ENCODE measurements around the gene ASB14.

ASB14 gene

DNA sequence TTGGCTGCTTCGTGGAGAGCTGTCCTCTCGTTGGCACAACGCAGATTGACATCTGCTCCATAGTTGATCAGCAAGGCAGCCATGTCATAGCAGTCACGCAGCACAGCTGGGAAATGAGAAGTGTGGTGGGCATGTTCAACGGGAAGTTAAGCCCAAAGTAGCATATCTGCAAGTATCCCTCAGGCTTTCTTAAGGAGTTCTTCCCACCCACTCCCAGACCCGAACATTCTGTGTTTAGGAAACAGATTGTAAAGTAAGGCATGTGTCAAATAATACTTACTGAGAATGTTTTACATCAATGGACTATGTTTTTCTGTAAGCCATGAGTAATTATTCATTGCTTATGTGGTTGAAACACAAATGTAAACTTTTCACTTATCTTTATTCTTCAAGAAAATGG lies 9.2 kb downstream of the ASB14 start (continued):
- no peak for TF ChIP-seq ZNF433 (tag by site-specific recombination; IDR thresholded peaks at IDR 0.05; ENCODE audit: low read depth)
- TF ChIP-seq, protein P1, sequence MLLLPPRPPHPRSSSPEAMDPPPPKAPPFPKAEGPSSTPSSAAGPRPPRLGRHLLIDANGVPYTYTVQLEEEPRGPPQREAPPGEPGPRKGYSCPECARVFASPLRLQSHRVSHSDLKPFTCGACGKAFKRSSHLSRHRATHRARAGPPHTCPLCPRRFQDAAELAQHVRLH (tag by site-specific recombination; IDR thresholded peaks at IDR 0.05) = no peak

DNA sequence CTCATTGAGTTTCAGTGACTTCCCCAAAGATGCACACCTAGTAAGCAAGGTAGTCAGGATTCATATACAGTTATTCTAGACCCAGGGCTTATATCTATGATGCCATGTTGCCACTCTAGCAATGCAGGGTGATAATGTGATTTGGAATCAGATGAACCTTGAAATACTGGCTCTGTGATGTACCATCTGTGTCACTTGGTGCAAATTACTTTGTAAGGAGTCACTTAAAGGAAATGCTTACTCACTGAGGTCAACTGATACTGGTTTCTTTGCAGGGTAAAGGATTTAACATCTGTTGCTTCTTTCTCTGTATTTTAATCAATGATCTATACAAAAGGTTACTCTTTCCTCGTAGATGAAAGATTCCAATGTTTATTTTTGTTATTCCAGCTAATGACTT lies 10.8 kb downstream of the ASB14 start:
- H3K27ac ChIP-seq (ENCODE audit: extremely low read depth, low read depth, low read length) = no peak overlapping the region
- peaks cover 0 to 7% of the 10 kb centered on the region in 2 experiments; a peak in 2 of 3 replicates for H3K36me3 ChIP-seq (ENCODE audit: control insufficient read depth in 2 of 2, insufficient read depth in 1 of 2, low read length in 2 of 2)
- H3K4me1 ChIP-seq (ENCODE audit: control insufficient read depth, insufficient read depth, low read length) = no peaks in the 10 kb centered on the region
- ChIA-PET CTCF (no interaction called here), POLR2A (no interaction called here)
- no peak overlapping the region for H3K4me3 ChIP-seq (ENCODE audit: low read depth, low read length)
- no peaks in the 10 kb centered on the region for H3K9me3 ChIP-seq (ENCODE audit: control insufficient read depth, insufficient read depth, low read depth, low read length)
- TF ChIP-seq ZNF350 (tag by site-specific recombination; IDR thresholded peaks at IDR 0.05) = no peak
- TF ChIP-seq ZNF701 (tag by site-specific recombination; IDR thresholded peaks at IDR 0.05) = no peak
- no peak for TF ChIP-seq ZNF155 (tag by site-specific recombination; IDR thresholded peaks at IDR 0.05)
- no peak for TF ChIP-seq ZNF558 (tag by site-specific recombination; IDR thresholded peaks at IDR 0.05)
- TF ChIP-seq REPIN1 (tag by site-specific recombination; IDR thresholded peaks at IDR 0.05; ENCODE audit: low read depth) = no peak
- TF ChIP-seq ZNF324 (tag by site-specific recombination; IDR thresholded peaks at IDR 0.05) = no peak
- no peak for TF ChIP-seq ZNF121 (tag by site-specific recombination; IDR thresholded peaks at IDR 0.05)
- TF ChIP-seq, protein P2, sequence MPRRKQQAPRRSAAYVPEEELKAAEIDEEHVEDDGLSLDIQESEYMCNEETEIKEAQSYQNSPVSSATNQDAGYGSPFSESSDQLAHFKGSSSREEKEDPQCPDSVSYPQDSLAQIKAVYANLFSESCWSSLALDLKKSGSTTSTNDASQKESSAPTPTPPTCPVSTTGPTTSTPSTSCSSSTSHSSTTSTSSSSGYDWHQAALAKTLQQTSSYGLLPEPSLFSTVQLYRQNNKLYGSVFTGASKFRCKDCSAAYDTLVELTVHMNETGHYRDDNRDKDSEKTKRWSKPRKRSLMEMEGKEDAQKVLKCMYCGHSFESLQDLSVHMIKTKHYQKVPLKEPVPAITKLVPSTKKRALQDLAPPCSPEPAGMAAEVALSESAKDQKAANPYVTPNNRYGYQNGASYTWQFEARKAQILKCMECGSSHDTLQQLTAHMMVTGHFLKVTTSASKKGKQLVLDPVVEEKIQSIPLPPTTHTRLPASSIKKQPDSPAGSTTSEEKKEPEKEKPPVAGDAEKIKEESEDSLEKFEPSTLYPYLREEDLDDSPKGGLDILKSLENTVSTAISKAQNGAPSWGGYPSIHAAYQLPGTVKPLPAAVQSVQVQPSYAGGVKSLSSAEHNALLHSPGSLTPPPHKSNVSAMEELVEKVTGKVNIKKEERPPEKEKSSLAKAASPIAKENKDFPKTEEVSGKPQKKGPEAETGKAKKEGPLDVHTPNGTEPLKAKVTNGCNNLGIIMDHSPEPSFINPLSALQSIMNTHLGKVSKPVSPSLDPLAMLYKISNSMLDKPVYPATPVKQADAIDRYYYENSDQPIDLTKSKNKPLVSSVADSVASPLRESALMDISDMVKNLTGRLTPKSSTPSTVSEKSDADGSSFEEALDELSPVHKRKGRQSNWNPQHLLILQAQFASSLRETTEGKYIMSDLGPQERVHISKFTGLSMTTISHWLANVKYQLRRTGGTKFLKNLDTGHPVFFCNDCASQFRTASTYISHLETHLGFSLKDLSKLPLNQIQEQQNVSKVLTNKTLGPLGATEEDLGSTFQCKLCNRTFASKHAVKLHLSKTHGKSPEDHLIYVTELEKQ (tag by site-specific recombination; IDR thresholded peaks at IDR 0.05; ENCODE audit: borderline replicate concordance) = no peak

DNA sequence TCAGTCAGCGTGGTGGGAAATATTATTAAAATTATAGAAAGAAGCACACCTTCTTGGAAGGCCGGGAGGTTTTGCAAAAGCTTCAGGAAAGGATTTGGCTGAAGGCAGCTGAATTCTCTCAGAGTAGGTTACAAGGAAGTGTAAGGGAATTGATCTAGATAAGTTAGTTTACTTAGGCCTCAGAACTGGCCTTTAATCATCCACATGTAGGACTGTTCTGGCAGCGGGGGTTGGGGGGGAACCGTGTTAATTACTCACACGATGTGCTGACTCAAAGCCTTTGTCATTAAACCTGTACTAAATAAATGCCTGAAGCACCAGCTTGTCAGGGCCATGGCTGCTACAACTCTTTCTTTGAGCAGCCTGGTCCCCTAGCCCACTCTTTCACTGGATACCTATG lies 12.8 kb downstream of the ASB14 start:
- ChIA-PET CTCF (interaction anchor here (0.6 kb wide), 1 partner anchor 43 kb away, joined by 3 read pairs; no protein-coding TSS in a partner anchor), POLR2A (no interaction called here)
- TF ChIP-seq WT1 (tag by site-specific recombination; IDR thresholded peaks at IDR 0.05) (no peak), ZNF311 (tag by site-specific recombination; IDR thresholded peaks at IDR 0.05; ENCODE audit: borderline replicate concordance) (no peak), ZNF830 (tag by site-specific recombination; IDR thresholded peaks at IDR 0.05; ENCODE audit: low read depth) (no peak), ZFHX2 (tag by site-specific recombination; conservative IDR thresholded peaks at IDR 0.05) (no peak), KLF8 (tag by site-specific recombination; IDR thresholded peaks at IDR 0.05) (no peak), ZNF747 (tag by site-specific recombination; IDR thresholded peaks at IDR 0.05) (no peak)
- Histone ChIP-seq H3K36me3 (ENCODE audit: control insufficient read depth in 2 of 2, insufficient read depth in 1 of 2, low read length in 2 of 2) (peaks cover 0 to 17% of the 10 kb centered on the region in 2 experiments; a peak in 2 of 3 replicates), H3K27ac (ENCODE audit: extremely low read depth, low read depth, low read length) (no peak overlapping the region), H3K4me3 (ENCODE audit: low read depth, low read length) (no peak overlapping the region), H3K4me1 (ENCODE audit: control insufficient read depth, insufficient read depth, low read length) (no peaks in the 10 kb centered on the region), H3K9me3 (ENCODE audit: control insufficient read depth, insufficient read depth, low read depth, low read length) (no peaks in the 10 kb centered on the region)

DNA sequence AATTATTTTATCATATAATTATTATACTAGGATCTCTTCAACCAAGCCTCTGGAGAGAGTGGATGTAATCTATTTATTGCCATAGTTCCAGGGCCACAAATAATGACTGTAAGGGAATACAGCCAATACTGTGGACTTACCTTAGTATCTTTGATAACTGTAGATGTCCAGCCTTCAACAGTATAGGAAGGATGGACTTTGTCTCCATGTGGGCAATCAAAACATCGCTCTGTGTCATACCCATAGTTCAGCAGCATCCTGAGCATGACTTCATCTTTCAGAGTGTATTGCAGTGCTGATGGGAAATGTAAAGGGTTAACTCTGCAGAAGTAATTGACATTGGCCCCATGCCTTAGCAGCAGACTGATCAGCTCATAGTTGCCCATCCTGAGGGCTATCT lies 14.2 kb downstream of the ASB14 start:
- H3K4me3 ChIP-seq (ENCODE audit: low read depth, low read length) = no peak overlapping the region
- H3K36me3 ChIP-seq (ENCODE audit: control insufficient read depth in 2 of 2, insufficient read depth in 1 of 2, low read length in 2 of 2) = peaks cover 4 to 25% of the 10 kb centered on the region in 2 experiments; a peak in 2 of 3 replicates
- CTCF ChIA-PET = no interaction called here
- no peak overlapping the region for H3K27ac ChIP-seq (ENCODE audit: extremely low read depth, low read depth, low read length)
- H3K9me3 ChIP-seq (ENCODE audit: control insufficient read depth, insufficient read depth, low read depth, low read length) = no peaks in the 10 kb centered on the region
- POLR2A ChIA-PET = no interaction called here
- no peaks in the 10 kb centered on the region for H3K4me1 ChIP-seq (ENCODE audit: control insufficient read depth, insufficient read depth, low read length)
- TF ChIP-seq ZNF175 (tag by site-specific recombination; IDR thresholded peaks at IDR 0.05) (no peak), ZNF596 (tag by site-specific recombination; IDR thresholded peaks at IDR 0.05) (no peak), ZNF223 (tag by site-specific recombination; IDR thresholded peaks at IDR 0.05) (no peak)
- TF ChIP-seq, protein P3, sequence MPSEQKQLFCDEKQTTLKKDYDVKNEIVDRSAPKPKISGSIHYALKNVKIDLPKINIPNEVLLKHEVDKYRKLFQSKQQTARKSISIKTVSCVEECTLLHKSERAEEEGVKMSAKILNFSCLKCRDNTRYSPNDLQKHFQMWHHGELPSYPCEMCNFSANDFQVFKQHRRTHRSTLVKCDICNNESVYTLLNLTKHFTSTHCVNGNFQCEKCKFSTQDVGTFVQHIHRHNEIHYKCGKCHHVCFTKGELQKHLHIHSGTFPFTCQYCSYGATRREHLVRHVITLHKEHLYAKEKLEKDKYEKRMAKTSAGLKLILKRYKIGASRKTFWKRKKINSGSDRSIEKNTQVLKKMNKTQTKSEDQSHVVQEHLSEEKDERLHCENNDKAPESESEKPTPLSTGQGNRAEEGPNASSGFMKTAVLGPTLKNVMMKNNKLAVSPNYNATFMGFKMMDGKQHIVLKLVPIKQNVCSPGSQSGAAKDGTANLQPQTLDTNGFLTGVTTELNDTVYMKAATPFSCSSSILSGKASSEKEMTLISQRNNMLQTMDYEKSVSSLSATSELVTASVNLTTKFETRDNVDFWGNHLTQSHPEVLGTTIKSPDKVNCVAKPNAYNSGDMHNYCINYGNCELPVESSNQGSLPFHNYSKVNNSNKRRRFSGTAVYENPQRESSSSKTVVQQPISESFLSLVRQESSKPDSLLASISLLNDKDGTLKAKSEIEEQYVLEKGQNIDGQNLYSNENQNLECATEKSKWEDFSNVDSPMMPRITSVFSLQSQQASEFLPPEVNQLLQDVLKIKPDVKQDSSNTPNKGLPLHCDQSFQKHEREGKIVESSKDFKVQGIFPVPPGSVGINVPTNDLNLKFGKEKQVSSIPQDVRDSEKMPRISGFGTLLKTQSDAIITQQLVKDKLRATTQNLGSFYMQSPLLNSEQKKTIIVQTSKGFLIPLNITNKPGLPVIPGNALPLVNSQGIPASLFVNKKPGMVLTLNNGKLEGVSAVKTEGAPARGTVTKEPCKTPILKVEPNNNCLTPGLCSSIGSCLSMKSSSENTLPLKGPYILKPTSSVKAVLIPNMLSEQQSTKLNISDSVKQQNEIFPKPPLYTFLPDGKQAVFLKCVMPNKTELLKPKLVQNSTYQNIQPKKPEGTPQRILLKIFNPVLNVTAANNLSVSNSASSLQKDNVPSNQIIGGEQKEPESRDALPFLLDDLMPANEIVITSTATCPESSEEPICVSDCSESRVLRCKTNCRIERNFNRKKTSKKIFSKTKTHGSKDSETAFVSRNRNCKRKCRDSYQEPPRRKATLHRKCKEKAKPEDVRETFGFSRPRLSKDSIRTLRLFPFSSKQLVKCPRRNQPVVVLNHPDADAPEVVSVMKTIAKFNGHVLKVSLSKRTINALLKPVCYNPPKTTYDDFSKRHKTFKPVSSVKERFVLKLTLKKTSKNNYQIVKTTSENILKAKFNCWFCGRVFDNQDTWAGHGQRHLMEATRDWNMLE (tag by site-specific recombination; conservative IDR thresholded peaks at IDR 0.05; ENCODE audit: low read depth) = no peak
- TF ChIP-seq, protein P4, sequence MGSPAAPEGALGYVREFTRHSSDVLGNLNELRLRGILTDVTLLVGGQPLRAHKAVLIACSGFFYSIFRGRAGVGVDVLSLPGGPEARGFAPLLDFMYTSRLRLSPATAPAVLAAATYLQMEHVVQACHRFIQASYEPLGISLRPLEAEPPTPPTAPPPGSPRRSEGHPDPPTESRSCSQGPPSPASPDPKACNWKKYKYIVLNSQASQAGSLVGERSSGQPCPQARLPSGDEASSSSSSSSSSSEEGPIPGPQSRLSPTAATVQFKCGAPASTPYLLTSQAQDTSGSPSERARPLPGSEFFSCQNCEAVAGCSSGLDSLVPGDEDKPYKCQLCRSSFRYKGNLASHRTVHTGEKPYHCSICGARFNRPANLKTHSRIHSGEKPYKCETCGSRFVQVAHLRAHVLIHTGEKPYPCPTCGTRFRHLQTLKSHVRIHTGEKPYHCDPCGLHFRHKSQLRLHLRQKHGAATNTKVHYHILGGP (tag by site-specific recombination; IDR thresholded peaks at IDR 0.05) = no peak

Data from HEK293 (cell line).